Retinal pigment epithelial cell (primary cell): ENCODE results near the gene KCNC1.

Experiments used
- DNase-seq: peaks from one replicate; pipeline ENCODE4 v3.0.0-alpha.2; 2010; ENCODE audit warnings: low read depth
- H3K4me3 ChIP-seq: 2 replicates; pipeline ENCODE4 v1.5.1; 2011; ENCODE audit warnings: mild to moderate bottlenecking, low read length, control low read depth, moderate library complexity
- CTCF ChIP-seq: conservative IDR thresholded peaks from 2 replicates; pipeline ENCODE4 v1.5.1; 2011; ENCODE audit warnings: low read depth, low read length, control low read depth, inconsistent platforms

KCNC1 gene

DNA sequence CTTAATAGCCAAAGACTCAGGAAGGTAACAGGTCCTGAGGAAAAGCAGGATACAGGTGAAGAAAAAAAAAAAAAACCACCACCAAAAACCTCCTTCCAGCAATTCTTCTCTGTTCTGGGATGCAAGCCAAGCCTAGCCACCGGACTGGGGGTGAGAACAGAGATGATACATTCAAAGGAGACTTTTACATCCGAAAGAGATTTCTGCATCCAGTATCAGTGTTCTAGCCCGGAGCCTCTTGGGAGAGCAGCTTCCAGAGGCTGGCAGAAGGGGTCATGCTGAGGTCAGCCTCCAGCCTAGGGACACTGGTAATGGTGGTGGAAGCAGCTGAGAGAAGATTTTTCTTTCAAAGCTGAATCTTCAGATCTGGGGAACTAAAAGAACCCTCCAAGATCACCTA is 76.2 kb downstream of the KCNC1 start:
- H3K4me3 ChIP-seq, result no peak overlapping the region
- TF ChIP-seq CTCF, result no peak
- DNase-seq, result no peak

DNA sequence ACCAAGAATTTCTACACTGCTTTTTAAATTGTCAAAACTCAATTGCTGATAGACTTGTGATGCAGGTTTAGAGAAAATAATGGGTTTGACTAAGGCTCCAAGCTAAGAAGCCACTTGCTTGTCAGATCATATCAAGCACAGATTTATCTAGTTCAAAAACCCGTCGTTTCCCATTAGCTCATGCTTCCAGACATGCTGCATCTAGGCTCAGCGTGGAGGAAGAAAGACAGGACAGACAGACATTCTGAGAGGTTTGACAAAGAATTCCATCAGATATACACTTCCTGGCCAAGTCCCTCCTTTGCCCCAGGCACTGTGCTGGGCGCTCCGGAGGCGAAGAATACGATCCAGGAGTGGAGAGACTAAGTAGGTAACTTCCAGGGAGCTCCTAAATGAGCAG is 76.8 kb downstream of the KCNC1 start:
- DNase-seq, result no peak
- no peak for TF ChIP-seq CTCF
- H3K4me3 ChIP-seq, result no peak overlapping the region

GRCh38 chr11:17812091-17812864 is 77.7 kb downstream of the KCNC1 start:
- TF ChIP-seq CTCF, result no peak
- no peak overlapping the region for H3K4me3 ChIP-seq
- DNase-seq, result no peak

- DNase-seq, result no peak
- no peak for TF ChIP-seq CTCF
- no peak overlapping the region for H3K4me3 ChIP-seq
Observed at GRCh38 chr11:17812865-17813187, 78.2 kb downstream of the KCNC1 start.

DNA sequence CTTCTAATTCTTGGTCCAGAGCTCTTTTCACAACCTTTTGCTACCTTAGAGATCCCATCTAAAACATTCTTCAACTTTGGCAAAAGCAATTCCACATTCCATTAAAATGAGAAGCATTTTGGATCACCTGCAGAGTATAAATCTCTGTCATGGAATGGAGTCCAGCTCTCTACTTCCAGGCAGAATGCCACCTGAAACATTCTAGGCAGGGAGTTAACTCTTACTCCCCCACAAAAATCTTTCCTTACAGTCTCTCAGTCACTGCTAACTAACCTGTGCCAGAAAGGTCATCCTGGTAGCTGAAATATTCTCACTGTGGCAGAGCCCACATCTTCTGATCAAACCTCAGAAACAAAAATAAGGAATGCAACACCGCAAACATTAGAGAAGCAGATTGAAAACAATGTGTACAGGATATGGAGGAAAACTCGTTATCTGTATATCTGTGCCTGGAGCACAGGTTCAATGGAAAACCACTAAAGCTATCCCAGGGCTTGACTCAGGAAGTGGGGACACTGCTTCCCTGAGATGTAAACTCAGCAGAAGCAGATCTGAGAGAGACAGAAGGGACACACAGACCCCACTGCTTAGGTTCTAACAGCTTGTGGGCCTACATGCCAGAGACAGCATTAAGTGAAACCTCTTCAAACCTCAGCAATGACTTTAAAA is 78.9 kb downstream of the KCNC1 start:
- DNase-seq, result no peak
- TF ChIP-seq CTCF, result no peak
- no peak overlapping the region for H3K4me3 ChIP-seq

- no peak for DNase-seq
- TF ChIP-seq CTCF, result no peak
- no peak overlapping the region for H3K4me3 ChIP-seq
Observed at GRCh38 chr11:17814546-17814945, 80.0 kb downstream of the KCNC1 start.
